ENCODE data around the gene KRT6B.
"Not testable (repeated sequence)": the region's sequence is repeated elsewhere in the genome, so short reads cannot be mapped to it uniquely, and the experiment has no call there.

KRT6B gene

DNA sequence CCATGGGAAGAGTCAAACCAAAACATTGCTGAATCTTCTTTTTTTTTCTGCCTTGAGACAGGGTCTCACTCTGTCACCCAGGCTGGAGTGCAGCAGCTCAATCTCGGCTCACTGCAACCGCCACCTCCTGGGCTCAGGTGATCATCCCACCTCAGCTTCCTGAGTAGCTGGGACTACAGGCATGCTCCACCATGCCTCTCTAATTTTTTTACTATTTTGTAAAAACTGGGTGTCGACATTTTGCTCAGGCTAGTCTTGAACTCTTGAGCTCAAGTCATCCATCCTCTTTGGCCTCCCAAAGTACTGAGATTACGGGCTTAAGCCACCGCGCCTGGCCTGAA lies 16.3 kb downstream of the KRT6B start:
- no peak for DNase-seq

DNA sequence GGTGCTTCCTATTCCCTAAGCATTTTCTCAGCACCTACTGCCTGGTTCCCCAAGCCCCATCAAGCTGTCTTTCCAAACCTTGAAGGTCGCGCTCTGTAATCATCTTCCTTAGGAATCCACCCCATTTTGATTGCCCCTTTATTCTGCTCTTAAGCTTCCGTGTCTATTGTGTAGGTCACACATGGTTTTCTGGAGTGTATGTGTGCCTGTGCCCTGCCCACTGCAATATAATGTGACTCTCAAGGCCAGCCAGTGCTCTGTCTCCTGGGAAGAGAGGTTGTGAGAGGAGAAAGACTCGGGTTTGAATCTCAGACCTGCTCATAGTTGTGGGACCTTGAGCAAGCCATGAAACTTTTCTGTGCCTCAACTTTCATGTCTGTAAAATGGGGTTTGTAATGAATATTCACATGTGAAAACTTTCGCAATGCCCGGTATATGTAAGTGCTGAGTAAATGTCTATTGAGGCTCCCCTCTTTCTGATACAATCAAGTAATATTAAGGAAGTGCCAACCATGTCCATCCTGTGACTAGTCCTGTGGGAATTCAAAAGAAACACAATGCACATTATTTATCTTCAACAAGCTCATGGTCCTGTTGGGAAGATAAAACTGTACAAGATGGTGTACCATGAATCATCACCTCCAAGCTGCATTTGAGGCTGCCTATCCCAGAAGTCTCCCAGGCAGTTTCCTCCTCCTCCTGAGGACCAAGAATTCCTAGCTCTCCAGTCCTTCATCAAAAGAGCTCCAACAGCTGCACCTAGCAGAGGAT lies 17.0 kb downstream of the KRT6B start:
- no peak for DNase-seq

DNA sequence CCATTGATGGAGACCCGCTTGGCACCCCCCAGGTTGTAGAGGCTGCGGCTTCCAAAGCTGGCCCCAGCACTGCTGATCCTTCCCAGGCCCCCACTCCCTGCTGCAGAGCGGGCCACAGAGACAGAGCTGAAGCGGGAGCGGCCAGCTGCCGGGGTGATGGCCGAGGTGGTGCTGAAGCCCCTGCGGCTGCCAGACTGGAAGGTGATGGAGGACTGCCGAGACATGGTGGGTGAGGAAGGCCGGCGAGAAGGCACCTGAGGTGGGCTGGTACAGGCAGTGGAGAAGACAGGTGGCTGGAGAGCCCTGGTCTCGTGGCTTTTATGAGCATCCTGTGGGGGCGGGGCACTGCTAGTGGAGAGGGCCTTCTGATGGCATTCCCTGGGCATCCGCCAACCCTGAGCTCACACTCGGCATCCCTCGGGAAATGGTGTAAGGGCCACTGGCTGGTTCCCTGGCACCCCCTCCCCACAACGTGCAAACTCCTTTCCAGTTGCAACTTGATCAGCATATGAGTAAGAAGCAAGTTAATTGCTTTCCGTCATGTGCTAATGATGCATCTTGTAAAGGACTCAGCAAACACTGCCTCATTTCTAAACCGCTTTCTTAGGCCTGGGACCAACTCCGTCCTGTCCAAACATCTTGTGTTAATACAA lies 17.7 kb downstream of the KRT6B start, which contains the start of gene KRT75:
Gene KRT75 (minus strand): TSS at position 291 of the 653 bp plus-strand sequence. CDS start 67 bp downstream, at position 224.
- DNase-seq, result no peak

DNA sequence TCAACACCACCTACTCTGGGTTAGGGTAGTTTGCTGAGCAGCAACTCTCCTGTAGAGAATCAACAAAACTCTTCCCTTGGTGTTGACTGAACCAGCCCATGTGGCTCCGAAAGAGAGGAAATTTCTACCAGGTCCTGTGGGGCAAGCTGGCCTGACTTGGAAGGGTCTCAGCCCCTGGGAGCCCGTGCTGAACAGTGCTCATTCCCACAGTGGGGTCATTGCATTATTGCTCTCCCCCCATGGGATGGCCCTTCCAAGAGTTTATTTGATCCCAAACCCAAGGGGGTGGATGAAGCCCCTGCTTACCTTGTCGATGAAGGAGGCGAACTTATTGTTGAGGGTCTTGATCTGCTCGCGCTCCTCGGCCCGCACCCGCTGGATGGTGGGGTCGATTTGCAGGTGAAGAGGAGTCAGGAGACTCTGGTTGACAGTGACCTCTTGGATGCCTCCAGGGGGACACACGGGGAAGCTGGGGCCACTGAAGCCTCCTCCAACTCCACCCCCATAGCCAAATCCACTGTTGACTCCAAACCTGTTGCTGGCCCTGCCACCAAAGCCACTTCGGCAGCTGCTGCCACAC lies 18.4 kb downstream of the KRT6B start:
- no peak for DNase-seq

DNA sequence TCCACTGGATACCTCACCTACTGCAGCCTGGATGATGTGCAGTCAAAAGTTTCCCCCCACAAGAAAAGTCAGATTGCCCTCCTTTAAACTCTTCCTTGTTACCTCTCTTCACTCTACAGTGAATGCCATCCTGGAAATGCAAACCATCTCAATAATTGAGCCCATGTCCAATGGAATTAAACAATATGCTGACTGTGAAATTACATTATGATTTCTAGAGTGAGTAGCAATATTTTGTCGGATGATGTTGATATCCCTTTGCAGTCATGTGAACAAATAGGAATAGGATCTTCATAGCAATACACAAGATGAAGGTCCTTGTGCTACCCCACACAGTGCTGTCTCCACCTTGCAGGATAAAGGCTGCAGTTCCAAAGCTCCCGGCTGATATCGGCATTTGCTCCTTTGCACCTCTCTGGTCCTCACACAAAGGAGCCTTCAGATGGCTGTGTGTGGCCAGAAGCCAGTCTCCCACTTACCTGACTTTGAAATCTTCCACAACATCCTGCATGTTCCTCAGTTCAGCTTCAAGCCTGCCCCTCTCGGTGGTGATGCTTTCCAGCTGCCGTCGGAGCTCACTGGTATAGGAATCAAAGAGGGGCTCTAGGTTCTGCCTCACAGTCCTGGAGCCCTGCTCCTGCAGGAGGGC lies 19.3 kb downstream of the KRT6B start:
- no peak for DNase-seq

DNA sequence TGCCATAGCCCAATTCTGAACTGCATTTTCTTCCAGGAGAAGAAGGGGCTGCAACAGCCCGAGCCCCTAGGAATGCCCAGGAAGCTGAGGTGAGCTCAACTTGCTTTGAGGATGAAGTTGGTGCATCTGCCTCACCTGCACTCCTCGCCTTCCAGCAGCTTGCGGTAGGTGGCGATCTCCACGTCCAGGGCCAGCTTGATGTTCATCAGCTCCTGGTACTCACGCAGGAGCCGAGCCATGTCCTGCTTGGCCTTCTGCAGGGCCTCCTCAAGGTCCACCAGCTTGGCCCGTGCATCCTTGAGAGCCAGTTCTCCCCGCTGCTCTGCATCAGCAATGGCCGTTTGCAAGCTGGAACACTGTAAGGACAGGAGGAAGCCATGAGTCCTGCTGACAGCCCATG lies 23.8 kb downstream of the KRT6B start:
- DNase-seq, result no peak

DNA sequence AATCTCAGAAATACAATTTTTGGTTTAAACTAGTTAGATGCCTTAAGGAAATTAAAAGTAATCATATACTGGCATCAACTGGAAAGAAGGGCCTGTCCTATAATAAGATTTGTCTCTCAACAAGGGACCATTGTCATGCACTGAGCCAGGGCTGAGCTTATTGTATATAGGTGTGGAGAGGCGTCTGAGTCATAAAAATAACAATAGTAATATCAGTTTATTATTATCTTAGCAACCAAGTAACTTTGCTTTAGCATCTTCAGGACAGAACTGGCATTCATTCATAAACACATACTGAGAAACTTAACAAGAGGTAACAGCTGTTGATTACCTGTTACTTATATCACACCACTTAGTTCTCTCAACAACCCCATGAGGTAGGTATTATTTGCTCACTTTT lies 24.9 kb downstream of the KRT6B start:
- DNase-seq, result no peak

DNA sequence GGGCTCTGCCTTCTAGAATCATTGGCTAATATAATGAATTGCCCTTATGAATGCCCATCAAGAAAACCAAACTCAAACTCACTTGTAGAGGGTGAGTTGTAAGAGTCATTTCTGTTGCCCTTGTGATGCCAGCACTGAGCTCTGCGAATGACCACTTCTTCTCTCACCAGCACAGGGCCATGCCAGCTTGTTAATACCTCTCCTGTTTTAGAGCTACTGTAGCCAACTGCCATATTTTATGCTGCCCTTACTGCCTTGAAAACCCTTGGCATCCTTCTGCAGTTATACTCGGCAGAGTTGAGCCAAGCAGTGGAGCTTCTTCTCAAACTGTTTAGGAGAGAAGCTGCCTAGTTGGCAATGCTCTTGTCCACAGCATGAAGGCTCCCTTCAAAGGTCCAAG lies 25.9 kb downstream of the KRT6B start:
- no peak for DNase-seq

DNA sequence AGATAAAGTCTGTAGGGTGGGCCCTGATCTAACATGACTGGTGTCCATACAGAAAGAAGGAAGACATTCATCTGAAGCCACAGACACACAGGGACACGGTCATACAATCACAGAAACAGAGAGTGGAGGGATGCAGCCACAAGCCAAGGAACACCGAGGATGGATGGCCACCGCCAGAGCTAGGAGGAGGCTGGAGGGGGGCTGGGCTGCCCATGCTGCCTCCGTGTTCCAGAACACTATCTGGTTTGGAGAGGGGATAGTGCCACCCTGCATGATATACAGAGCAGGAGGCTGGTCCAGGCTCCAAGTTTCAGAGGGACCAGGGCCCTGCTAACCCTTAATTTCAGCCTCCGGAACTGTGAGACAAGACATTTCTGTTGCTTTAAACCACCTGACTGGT lies 26.5 kb downstream of the KRT6B start:
- DNase-seq, result no peak

DNA sequence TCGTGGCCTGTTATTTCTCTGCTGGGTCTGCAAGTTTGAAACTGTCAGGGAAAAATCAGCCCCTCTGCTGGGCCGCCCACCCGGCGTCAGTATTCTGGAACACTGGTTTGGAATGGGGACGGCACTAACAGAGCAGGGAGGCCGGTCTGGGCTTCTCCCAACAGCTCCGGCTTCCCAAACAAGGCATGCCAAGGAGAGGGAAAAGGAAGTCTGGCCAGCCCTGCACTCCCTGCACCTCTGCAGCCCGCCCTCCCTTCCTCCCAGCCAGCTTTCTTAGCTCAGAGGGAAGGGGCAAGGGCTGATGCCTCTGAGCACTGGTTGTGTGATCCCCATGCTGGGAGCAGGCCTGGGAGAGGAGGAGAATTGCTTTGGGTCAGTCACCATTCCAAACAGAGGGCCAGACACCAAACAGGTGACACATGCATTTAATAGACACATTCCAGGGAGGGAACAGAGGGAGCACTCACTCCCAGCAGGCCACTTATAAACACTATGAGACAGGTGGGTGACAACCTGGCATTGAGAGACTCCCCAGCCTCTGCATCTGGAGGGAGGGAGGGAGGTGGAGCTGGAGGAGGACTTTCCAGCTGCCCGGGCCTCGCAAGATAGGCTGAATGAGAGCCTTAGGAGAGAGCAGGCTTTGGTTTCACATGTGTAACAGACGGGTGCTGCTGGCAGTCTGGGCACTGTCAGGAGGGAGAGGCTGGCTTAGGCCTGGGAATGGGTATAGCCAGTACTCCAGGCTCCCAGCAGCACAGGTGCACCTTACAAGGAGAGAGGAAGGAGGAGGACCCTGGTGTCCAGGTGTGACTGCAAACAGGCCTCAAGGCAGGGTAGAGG lies 28.1 kb downstream of the KRT6B start:
- no peak for DNase-seq

DNA sequence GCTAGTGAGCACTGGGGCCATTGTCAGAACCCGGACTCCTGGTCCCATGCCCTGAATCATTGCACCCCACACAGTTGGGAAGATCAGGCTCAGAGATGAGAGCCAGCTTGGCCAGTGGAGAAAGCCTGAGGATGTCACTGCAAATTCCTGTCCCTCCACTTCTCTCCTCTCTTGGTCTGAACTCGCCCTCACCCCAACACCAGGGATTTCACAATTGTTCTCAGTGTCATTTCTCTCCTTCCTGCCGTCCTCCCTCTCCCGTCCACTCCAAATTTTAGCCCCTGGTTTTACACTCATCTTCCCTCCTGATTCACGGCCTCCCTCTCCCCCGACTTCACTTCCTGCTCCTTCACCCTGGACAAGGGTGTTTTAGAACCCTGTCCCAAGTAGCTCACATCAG lies 28.9 kb downstream of the KRT6B start:
- no peak for DNase-seq

DNA sequence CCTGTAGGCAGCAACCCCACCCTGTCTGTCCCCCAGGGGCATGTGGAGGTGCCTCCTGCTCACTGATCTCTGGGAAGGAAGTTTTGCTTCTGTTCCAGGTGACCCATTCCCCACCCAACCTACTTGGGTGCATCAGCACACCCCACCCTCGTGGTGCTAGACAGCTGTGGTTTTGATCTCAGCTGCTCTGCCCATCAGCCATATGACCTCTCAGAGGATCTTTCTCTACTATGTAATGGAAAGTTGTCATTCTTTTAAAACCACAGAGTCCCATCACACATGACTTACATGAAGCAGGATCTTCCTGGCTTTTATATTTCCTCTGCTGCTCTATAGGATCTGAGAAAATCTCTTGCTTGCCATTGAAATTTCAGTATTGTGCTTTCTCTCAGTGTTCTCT lies 32.3 kb downstream of the KRT6B start:
- no peak for DNase-seq

DNA sequence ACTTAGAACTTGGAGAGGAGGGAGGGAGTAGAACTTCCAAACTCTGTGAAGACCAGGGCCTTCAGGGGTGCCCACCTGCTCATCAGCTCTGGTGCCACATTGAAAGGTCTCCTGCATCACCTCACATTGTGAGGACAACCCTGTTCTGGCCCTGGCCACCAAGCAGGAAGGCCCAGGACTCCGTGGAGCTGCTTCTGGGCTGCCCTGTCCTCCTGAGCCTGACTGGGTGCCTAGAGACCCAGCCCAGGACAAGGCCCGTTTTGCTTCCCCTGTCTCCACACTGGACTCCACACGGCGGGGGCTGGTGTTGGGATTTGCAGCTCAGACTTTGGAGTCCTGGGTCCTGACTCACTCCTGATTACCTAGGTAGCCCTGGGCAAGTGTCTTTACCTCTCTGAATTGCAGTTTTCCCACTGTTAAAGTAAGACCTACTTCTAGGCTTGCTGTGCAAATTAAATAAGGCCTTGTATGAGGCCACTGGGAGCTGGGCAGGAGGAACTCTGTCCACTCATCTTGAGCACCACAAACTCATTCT lies 33.3 kb downstream of the KRT6B start:
- no peak for DNase-seq

DNA sequence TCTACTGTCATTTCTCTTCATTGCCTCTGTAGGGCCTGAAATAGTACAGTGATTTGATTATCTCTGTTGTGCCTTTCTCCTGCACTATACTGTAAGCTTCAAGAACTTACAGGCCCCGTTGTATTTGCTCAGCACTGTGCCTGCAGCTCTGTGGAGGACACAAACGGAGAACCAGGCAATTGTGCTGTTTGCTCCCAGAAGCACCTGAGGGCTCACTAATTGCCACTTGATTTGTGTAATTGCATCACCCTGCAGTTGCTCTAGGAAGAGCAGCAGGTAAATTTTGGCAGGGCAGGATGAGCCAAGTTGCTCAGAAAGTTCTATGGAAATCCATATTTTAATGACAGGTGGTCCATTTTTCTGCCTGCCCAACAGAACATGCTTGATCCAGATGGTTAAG lies 34.2 kb downstream of the KRT6B start:
- DNase-seq, result no peak

DNA sequence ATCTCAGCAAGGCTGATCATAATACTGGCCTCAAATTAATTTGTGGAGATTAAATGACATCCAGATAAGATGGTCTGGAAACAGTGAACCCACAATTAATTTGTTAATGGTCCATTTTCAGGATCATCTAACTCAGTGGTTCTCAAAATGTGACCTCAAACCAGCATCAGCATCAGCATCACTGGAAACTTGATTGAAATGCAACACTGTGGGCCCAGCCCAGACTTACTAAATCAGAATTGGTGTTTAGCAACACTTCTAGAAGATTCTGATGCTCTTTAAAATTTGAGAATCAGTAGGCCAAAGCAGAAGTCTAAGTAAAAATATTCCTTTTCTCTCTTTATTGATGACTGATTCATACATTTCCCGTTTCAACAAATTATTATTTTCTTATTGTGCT lies 35.2 kb downstream of the KRT6B start:
- DNase-seq, result no peak

DNA sequence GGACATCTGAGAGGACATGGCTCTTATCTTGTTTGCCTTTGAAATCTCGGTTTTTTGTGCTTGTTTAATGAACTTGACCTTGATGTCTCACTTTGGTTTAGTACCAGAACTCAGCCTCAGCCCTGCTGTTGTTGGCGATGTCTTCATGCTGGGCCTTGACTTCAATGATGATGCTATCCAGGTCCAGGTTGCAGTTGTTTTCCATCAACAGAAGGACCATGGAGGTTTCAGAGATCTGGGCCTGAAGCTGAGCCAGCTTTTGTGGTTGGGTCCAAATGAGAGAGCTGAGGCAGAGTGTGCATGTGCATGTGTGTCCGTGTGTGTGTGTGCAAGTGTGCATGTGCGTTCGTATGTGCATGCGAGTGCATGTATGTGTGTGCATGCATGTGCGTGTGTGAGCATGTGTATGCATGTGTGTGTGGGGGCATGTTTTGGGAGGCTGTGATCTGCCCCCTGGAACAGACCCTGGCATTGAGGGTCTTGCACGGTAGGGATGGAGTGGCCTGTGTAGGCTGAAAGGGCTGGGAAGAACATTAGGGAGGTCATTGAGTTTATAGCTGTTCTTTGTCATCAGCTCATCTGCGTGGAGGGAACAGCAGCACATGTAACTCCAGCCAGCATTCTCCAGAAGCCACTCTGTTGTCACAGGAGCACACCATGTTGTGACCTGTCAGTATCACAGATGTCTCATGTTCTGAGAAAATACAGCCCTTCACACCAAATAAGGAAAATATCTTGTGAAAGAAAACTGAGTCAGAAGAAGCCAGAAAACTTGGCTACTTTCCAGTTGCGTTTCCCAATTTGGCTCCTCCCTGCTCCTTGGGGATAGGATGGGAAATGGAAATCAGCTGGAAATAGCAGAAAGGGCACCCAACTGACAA lies 35.8 kb downstream of the KRT6B start:
- no peak for DNase-seq

DNA sequence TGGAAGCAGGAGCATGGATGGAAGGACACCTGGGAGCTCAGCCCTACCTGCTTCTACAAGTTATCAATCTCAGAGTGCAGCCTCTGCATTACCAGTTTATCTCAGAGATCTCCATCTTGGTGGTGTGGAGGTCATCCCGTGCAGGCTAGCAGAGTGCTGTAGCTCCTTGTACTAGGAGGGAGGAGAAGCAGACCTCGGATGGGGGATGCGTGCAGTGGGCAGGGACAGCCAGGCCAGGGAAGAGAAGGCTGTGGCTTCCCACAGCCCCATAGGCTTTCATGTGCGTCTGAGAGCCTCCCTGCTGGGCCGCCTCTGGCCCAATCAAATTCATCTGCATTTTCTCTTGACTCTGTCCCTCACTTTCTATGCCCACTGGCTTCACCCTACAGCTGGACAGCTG lies 37.0 kb downstream of the KRT6B start:
- DNase-seq, result no peak

DNA sequence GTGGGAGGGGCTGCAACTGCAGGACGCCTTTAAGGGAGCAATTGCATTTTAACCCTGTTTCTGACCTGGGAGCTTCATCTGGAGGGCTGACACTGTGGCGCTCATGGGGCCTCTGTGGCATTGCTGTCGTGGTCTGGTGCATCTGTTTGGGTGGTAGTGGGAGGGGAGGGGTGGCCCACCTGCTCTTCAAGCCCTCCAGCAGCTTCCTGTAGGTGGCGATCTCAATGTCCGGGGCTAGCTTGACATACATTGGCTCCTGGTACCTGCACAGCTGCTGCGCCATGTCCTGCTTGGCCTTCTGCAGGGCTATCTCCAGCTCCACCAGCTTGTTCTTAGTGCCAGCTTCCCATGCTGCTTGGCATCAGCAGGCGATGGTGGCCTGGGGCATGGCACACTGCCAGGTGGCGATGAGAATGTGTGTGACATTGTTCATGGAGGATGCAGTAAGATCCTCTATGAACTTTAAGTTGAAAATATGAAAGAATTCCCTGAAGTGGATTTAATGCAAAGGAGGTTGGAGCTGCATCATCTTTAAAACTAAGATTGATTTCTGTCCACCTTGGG lies 38.1 kb downstream of the KRT6B start:
- no peak for DNase-seq

DNA sequence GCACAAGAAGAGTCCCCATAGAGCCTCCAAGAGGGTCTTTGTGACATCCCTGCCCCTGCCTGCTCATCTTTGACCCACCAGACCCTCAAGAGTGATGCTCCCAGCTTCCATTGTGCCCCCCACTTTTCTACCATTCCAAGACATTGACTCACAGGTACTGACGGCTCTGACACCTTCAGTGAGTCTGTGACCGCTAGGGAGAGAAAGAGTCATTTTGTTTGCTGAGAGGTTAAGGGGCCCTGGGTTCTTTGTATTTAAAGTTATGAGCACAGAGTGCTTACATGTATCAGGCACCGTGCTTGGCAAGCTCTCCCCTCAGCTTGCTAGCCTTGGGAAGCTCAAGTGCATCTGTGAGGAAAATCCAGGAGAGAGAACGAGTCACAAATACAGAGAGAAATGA lies 38.7 kb downstream of the KRT6B start:
- no peak for DNase-seq

DNA sequence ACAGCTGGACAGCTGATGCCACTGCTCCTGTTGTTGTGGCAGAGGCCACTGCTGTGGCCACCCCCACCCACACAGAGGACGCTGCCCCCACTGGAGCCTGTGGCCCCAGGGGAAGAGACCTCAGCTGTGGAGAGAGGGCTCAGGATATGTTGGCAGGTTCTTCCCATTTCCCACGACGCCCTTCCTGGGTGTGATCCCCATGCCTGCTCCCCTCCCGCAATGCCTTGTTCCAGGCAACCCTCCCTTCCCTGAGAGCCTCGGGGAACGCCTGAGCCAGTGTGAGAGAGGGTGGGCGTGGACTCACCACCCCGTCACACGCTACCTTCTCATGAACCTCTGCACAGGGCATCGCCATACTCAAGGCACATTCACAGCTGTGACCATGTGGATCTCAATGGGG lies 40.1 kb downstream of the KRT6B start:
- DNase-seq, result no peak

DNA sequence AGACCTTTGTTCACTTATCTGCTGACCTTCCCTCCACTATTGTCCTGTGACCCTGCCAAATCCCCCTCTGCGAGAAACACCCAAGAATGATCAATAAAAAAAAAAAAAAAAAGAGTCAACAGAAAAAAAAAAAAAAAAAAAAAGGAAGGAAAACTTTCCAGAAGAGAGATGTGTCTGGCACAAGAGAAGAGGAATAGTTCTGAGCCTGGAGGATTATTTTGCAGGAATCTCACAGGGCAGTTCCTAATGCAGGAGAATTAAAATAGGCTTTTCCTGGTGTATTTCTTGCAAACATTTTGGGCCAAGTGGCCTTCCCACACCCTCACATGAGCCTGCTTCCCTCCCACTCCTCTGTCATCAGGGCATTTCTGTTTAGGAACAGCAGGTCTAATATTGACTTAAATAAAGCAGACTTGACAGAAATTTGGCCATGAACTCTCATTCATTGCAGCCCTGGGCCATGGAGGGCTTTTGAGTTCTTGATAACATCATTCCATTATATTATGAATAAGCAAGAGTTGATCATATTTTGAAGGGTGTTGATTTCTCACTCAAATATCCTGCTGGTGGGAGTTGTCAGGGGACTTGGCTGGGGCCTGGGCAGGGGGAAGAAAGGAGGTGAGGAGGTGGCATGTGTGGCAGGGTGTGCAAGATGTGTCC lies 41.2 kb downstream of the KRT6B start:
- DNase-seq, result not testable (repeated sequence)
